Hepatocyte (in vitro differentiated cells): ENCODE measurements around the gene KRTAP4-5. TPM values are rescaled to one million over a fixed set of nuclear protein-coding genes. Genes with fewer than 3 reads are reported as not detected.

ENCODE experiments used
- DNase-seq: peaks from one replicate; pipeline ENCODE4 v3.0.0-alpha.2; 2016; ENCODE audit warnings: low spot score
- H2AFZ ChIP-seq: fragments of 200-600 bp; sonication (generic); 2 replicates; pipeline ENCODE4 v1.6.0; 2016; ENCODE audit warnings: antibody characterized with exemption, mild to moderate bottlenecking
- H3K27ac ChIP-seq: fragments of 200-600 bp; sonication (generic); 2 replicates; pipeline ENCODE4 v1.5.1; 2016; ENCODE audit warnings: mild to moderate bottlenecking
- H3K27me3 ChIP-seq: fragments of 200-600 bp; sonication (generic); 2 replicates; pipeline ENCODE4 v1.6.1; 2016
- H3K36me3 ChIP-seq: fragments of 200-600 bp; sonication (generic); replicated peaks from 2 replicates; pipeline ENCODE4 v1.5.1; 2016; ENCODE audit warnings: low read depth; ENCODE audit not compliant: insufficient read depth
- H3K4me1 ChIP-seq: fragments of 200-600 bp; sonication (generic); 2 replicates; pipeline ENCODE4 v1.5.1; 2016; ENCODE audit warnings: mild to moderate bottlenecking, moderate library complexity; ENCODE audit not compliant: insufficient read depth
- H3K4me2 ChIP-seq: fragments of 200-600 bp; sonication (generic); 2 replicates; pipeline ENCODE4 v1.6.0; 2016
- H3K4me3 ChIP-seq: fragments of 200-600 bp; sonication (generic); 2 replicates; pipeline ENCODE4 v1.5.1; 2016; ENCODE audit warnings: mild to moderate bottlenecking
- H3K79me2 ChIP-seq: fragments of 200-600 bp; sonication (generic); 2 replicates; pipeline ENCODE4 v1.6.0; 2017; ENCODE audit warnings: mild to moderate bottlenecking
- H3K9me2 ChIP-seq: fragments of 200-600 bp; sonication (generic); replicated peaks from 2 replicates; pipeline ENCODE4 v1.6.0; 2017; ENCODE audit warnings: mild to moderate bottlenecking; ENCODE audit not compliant: insufficient read depth
- H3K9me3 ChIP-seq: fragments of 200-600 bp; sonication (generic); 2 replicates; pipeline ENCODE4 v1.5.1; 2016; ENCODE audit warnings: low read depth, mild to moderate bottlenecking
- H4K20me1 ChIP-seq: fragments of 200-600 bp; sonication (generic); 2 replicates; pipeline ENCODE4 v1.6.0; 2016; ENCODE audit warnings: mild to moderate bottlenecking; ENCODE audit not compliant: insufficient read depth, poor library complexity, severe bottlenecking
- CTCF ChIP-seq: fragments of 200-600 bp; sonication (generic); IDR thresholded peaks from 2 replicates; pipeline ENCODE4 v1.5.1; 2016; ENCODE audit warnings: antibody characterized with exemption, mild to moderate bottlenecking; ENCODE audit not compliant: poor library complexity
- EZH2 ChIP-seq: fragments of 200-600 bp; sonication (generic); IDR thresholded peaks from 2 replicates; pipeline ENCODE4 v1.6.1; 2016; ENCODE audit warnings: antibody characterized with exemption, mild to moderate bottlenecking, borderline replicate concordance
- EZH2phosphoT487 ChIP-seq: fragments of 200-600 bp; sonication (generic); IDR thresholded peaks from one replicate; pipeline ENCODE4 v1.6.1; 2018; ENCODE audit warnings: antibody characterized with exemption, mild to moderate bottlenecking, low read depth, moderate library complexity; ENCODE audit not compliant: unreplicated experiment, severe bottlenecking
- WGBS: methylation state at CpG from one replicate; pipeline ENCODE4 v1.1.6; 2016; ENCODE audit warnings: low lambda C conversion rate; ENCODE audit errors: missing lambda C conversion rate; 5-methylcytosine and 5-hydroxymethylcytosine counted together
- polyA plus RNA-seq: library from polyadenylated mRNA; unstranded; fragments of >200 nt; fragmentation: Nextera tagmentation; extraction: Ambion mirVana; gene quantifications from 2 replicates; pipeline ENCODE4 v1.2.1, GENCODE V29; 2016
- total RNA-seq: library from RNA; depleted of rRNA; stranded (reverse); fragments of >200 nt; gene quantifications from 2 replicates; pipeline ENCODE4 v1.2.3, GENCODE V29; 2014

Gene KRTAP4-5
- total and polyA plus RNA-seq, 2 experiments from 2014 or later: not detected

DNA sequence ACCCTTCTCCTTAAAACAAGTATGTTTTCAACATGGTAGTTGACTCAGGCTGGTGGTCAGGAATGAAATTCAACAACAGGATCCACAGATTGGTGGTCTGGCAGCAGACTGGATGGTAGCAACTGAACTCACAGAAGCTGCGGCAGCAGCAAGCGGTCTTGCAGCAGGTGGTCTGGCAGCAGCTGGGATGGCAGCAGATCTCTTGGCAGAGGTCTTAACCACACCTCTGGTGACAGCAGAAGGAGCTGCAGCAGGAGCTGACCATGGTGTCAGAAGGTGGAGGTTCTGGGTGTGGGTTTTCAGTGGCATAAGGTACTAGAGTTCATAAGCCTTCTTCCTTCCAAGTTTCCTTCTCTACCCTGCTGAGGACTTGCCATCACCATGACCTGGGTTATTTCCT, 37.2 kb upstream of the KRTAP4-5 start:
- Histone ChIP-seq H3K27me3 (peaks cover 20% of the 10 kb centered on the region), H3K4me1 (peaks cover 3% of the 10 kb centered on the region), H3K36me3 (no peaks in the 10 kb centered on the region), H3K9me2 (no peaks in the 10 kb centered on the region), H3K79me2 (no peaks in the 10 kb centered on the region), H3K27ac (no peak overlapping the region), H3K9me3 (no peaks in the 10 kb centered on the region), H2AFZ (no peak overlapping the region), H3K4me2 (no peak overlapping the region), H3K4me3 (no peak overlapping the region), H4K20me1 (no peaks in the 10 kb centered on the region)
- DNase-seq: no peak
- TF ChIP-seq EZH2: no peak
- no peak for TF ChIP-seq CTCF
- TF ChIP-seq EZH2phosphoT487: no peak
- WGBS: 93% methylated on average over 2 of the region's 2 CpGs

GRCh38 chr17:41185001-41185400, 35.4 kb upstream of the KRTAP4-5 start:
- H3K36me3 ChIP-seq: no peaks in the 10 kb centered on the region
- no peak for DNase-seq
- peaks cover 20% of the 10 kb centered on the region for H3K27me3 ChIP-seq
- 71% methylated on average over 1 of the region's 1 CpG for WGBS
- no peaks in the 10 kb centered on the region for H3K9me3 ChIP-seq
- H3K79me2 ChIP-seq: no peaks in the 10 kb centered on the region
- H3K27ac ChIP-seq: no peak overlapping the region
- H3K4me1 ChIP-seq: peaks cover 3% of the 10 kb centered on the region
- no peaks in the 10 kb centered on the region for H3K9me2 ChIP-seq
- H2AFZ ChIP-seq: no peak overlapping the region
- H3K4me3 ChIP-seq: no peak overlapping the region
- H4K20me1 ChIP-seq: no peaks in the 10 kb centered on the region
- TF ChIP-seq CTCF (no peak), EZH2phosphoT487 (no peak), EZH2 (no peak)
- H3K4me2 ChIP-seq: no peak overlapping the region

- Histone ChIP-seq H4K20me1 (no peaks in the 10 kb centered on the region), H2AFZ (no peak within 1 kb of the TSS), H3K79me2 (no peaks in the 10 kb centered on the region), H3K4me2 (no peak within 1 kb of the TSS), H3K9me2 (no peaks in the 10 kb centered on the region), H3K4me3 (no peak within 1 kb of the TSS), H3K27ac (no peak within 1 kb of the TSS), H3K4me1 (peaks cover 3% of the 10 kb centered on the region), H3K9me3 (no peaks in the 10 kb centered on the region), H3K27me3 (peaks cover 22% of the 10 kb centered on the region), H3K36me3 (no peaks in the 10 kb centered on the region)
- WGBS: 70% methylated on average over 7 of the region's 9 CpGs
- DNase-seq: no peak
- TF ChIP-seq CTCF (no peak), EZH2phosphoT487 (no peak), EZH2 (no peak)
These were observed 34.9 kb upstream of the KRTAP4-5 start, which contains the start of gene KRTAP4-1 for GRCh38 chr17:41184480-41184961. Gene KRTAP4-1, minus strand, starts transcription at chr17:41184911. Its CDS starts 57 bp downstream, at chr17:41184854.
